HG03457 (cell line): Measurements from ENCODE around the gene SLC9A5.

Experiments used
- ATAC-seq: cut with Tn5 transposase; IDR thresholded peaks from one replicate; pipeline ENCODE4 v1.9.1; 2021; ENCODE audit warnings: moderate number of reproducible peaks; ENCODE audit not compliant: unreplicated experiment

Gene SLC9A5

DNA sequence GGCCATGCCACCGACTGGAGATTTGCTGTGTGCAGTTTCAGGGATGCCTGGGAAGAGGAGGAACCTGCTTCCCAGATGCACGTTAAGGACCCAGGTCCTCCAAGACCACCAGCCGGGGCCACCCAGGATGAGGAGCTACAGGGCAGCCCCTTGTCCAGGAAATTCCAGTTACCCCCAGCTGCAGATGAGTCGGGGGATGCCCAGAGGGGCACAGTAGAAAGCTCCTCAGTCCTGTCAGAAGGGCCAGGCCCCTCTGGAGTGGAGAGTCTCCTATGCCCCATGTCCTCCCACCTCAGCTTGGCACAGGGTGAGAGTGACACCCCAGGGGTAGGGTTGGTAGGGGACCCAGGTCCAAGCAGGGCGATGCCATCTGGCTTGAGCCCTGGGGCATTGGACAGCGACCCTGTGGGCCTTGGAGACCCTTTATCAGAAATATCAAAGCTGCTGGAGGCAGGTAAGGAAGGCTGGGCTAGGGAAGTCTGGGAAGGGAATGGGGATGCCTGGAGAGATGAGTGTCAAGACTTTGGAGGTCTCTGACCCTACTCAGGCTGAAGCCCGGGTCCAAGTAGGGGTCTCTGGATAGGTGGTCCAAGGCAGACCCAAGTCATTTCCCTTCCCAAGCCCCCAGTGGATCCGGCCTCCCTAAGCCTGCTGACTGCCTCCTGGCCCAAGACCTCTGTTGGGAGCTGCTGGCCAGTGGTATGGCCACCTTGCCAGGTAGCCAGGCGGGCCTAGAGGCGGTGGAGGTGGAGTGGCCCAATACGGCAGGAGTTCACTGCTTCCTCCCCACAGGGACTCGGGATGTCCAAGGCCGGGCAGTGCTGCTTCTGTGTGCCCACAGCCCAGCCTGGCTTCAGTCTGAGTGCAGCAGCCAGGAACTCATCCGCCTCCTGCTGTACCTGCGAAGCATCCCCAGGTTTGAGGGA lies 31.6 kb downstream of the SLC9A5 start:
- ATAC-seq, result no peak

DNA sequence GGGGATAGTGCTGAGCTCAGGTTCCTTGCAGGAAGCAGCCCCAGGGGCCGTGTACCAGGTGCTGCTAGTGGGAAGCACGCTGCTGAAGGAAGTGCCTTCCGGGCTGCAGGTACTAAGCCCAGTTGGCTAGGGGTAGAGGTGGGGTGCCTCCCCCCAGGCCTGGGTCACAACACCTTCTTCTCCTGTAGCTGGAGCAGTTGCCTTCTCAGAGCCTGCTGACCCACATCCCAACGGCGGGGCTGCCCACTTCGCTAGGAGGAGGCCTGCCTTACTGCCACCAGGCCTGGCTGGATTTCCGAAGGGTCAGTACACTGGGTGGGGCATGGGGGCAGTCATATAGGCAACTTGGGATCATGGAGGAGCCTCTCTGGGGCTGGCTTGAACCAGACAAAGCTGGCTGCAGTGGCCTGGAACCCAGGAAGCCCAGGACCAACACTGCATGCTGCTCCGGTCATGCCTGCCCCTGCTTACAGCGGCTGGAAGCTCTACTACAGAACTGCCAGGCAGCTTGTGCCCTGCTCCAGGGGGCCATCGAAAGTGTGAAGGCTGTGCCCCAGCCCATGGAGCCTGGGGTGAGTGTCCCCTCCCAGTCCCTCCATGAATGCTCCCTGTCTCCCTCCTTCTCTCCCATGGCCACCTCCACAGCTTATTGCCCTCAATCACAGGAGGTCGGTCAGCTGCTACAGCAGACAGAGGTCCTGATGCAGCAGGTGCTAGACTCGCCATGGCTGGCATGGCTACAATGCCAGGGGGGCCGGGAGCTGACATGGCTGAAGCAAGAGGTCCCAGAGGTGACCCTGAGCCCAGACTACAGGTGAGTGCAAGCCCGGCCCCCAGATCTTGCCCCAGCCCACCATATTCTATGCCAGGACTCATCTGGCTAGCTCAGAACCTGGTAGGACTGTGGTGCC lies 33.0 kb downstream of the SLC9A5 start:
- ATAC-seq, result no peak

DNA sequence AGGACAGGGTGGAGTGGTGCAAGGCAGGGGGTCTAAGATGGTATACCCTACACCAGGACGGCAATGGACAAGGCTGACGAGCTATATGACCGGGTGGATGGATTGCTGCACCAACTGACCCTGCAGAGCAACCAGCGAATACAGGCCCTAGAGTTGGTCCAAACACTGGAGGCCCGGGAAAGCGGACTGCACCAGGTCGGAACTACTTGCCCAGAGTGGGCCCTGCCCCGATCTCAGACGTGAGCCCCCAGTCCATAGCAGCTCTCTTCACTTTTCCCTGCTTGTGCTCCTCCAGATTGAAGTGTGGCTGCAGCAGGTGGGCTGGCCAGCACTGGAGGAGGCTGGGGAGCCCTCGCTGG lies 33.6 kb downstream of the SLC9A5 start:
- no peak for ATAC-seq

DNA sequence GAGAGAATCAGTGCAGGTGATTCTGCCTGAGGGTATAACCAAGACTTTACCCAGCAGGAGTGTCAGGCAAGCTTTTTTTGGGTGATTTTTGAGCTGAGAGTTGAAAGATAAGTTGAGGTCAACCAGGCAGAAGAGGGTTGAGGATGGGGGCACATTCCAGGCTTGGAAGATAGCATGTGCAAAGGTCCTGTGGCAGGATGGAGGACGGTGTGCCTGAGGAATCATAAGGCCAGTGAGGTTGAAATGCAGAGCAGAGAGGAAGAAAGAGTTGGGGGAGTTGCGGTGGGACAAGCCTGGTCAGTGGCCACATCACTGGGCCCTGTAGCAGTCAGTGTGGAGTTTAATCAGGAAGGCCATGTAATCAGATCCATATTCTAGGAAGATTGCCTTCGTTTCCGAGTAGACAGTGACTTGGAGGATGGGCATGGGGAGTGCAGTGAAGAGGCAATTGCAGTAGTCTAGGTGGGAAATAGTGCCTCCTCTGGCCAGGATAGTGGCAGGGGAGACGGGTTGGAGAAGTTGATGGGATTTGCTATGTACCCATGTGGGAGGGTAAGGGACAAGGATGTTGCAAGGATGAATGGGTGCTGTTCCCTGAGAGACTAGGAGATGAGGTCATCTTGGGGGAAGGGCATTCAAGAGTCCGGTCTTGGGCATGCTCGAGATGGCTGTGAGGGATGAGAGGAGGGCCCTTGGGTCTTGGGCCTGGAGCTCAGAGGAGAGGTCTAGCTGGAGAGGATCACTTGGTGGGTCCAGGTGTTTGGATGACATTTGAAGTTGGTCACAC lies 34.5 kb downstream of the SLC9A5 start:
- no peak for ATAC-seq

DNA sequence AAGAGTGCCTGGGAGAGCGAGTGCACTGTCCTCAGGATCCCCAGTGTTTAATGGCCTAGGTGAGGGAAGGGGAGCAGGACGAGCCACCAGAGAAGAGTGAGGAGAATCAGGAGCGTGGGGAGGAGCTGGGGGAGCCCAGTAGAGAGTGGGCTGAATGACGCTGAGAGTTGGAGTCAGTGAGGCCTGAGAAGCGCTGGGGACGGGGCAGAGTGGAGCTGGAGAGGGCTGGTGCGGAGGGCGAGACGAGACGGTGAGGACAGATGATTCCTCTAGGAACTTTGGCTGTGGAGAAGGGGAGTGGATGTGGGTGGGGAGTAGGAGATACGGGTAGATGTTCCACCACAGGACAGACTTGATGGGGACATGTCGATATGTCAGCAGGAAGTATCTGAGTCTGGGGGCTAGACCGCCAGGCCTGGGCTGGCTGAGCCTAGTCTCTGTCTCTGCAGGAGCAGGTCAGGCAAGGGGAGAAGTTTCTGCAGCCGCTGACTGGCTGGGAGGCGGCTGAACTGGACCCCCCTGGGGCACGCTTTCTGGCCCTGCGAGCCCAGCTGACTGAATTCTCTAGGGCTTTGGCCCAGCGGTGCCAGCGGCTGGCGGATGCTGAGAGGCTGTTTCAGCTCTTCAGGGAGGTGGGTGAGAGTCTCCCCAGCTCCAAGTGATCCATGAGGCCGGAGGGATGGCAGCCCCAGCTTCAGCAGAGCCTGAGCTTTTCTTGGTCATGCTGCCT lies 35.2 kb downstream of the SLC9A5 start:
- no peak for ATAC-seq

DNA sequence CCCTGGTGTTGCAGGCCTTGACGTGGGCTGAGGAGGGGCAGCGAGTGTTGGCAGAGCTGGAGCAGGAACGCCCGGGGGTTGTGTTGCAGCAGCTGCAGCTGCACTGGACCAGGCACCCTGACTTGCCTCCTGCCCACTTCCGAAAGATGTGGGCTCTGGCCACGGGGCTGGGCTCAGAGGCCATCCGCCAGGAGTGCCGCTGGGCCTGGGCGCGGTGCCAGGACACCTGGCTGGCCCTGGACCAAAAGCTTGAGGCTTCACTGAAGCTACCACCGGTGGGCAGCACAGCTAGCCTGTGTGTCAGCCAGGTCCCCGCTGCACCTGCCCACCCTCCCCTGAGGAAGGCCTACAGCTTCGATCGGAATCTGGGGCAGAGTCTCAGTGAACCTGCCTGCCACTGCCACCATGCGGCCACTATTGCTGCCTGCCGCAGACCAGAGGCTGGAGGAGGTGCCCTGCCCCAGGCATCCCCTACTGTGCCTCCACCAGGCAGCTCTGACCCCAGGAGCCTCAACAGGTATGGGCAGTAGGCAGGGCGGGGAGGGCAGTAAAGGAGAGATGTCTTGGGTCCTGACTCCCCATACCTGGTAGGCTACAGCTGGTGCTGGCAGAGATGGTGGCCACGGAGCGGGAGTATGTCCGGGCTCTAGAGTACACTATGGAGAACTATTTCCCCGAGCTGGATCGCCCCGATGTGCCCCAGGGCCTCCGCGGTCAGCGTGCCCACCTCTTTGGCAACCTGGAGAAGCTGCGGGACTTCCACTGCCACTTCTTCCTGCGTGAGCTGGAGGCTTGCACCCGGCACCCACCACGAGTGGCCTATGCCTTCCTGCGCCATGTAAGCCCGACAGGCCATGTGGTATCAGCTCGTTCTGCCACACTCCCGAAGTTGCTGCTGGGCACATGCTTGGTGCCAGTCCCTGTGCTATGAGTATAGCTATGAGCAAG lies 36.2 kb downstream of the SLC9A5 start:
- ATAC-seq, result no peak

DNA sequence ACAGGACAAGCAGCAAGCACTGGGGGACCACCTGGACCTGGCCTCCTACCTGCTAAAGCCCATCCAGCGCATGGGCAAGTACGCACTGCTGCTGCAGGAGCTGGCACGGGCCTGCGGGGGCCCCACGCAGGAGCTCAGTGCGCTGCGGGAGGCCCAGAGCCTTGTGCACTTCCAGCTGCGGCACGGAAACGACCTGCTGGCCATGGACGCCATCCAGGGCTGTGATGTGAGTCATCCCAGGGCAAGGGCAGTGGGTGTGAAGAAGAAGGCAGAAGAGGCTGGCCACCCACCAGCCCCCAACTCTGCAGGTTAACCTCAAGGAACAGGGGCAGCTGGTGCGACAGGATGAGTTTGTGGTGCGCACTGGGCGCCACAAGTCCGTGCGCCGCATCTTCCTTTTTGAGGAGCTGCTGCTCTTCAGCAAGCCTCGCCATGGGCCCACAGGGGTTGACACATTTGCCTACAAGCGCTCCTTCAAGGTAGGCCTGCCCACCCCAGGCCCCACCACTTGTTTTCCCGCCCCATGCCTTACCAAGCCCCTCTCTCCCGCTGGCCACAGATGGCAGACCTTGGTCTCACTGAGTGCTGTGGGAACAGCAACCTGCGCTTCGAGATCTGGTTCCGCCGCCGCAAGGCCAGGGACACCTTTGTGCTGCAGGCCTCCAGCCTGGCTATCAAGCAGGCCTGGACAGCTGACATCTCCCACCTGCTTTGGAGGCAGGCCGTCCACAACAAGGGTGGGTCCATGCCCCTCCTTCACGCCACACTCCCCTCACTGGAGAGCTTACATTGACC lies 37.9 kb downstream of the SLC9A5 start:
- no peak for ATAC-seq

DNA sequence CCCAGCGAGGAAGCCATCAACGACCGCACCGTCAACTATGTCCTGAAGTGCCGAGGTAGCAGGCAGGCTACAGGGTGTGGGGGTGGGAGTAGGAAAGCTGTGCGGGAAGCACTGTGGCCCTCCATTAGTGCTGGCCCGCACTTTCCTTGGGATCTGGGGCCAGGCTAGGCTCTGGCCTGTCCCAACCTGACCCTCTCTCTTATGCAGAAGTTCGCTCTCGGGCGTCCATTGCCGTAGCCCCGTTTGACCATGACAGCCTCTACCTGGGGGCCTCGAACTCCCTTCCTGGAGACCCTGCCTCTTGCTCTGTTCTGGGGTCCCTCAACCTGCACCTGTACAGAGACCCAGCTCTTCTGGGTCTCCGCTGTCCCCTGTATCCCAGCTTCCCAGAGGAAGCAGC lies 39.2 kb downstream of the SLC9A5 start:
- ATAC-seq, result no peak

DNA sequence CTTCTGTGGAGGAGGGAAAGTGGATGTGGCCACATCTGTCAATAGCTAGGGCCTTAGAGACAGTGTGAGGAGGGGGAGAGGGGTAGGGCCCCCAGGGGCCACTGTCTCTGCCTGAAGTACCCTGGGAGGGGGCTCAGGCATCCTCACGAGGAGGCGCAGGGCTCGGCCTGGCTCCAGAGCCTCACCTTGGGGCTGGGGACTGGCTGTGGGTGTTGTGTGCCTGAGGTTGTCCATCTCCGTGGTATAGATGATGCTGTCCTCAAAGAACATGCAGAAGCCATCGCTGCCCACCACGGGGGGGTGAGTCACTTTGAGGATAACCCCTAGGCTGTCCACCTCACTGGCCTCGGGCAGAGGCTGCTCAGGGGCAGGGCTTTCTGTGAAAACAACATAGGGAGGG lies 42.7 kb downstream of the SLC9A5 start:
- no peak for ATAC-seq

DNA sequence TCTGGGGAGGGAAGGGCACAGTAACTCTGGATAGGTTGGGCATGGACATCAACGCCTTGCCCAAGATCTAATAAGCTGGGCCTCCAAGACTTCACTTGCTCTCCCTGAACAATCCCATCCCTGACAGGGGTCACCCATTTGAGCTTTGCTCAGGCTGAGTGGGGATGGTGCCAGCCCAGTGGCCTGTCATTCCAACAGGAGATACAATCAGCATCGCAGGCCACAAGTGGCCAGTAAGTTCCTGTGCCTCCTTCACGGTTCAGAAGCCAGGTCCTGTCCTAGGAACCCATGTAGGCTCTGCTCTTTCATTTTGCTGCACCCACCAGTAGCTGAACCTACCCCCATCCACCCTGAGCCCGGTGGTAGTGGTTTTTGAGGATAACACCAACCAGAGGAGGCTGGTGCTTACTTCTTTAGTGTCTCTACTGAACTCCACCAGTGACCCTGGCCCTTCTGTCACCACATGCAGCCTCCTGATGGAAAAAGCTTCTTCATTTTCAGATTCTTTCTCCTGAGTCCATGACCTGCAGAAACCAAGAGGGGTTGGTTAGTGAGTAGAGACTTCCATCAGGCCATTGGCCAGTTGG lies 45.5 kb downstream of the SLC9A5 start:
- no peak for ATAC-seq

DNA sequence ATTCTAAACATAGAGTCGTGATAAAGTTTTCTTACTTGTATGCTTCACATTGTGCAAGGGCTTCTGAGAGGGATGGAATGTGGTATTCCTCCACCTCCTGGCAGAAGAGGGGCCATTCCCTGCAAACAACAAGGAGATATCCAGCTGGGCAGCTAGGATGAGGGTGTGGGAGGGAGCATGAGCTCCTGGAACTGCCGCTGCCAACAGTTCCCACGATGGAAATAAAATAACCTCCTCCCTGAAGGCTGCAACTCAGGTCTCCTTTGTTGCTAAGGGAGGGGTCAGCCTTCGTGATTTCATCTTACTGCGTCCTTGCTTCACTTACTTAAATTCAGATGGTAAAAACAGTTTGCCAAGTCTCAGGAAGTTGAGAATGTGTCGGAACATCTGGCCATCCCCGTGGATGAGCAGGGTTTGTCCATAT lies 46.2 kb downstream of the SLC9A5 start:
- no peak for ATAC-seq

DNA sequence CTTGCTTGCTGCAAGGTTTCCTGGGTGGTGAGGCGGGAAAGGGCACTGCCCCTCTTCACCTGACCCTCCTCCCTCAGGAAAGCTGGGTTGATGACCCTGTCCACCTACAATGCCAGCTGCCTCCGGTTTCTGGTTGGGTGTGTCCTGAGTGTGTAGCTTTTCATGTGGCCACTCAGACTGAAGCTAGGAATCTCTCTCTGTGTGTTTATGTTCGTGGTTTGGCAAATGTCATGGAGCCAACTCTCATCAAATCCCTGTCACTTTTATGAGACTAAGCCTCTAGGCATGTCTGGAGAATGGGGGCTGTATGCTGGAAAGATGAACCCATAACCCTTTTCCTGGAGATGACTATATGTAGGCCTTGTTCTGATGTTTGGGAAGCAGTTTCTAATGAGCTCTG lies 47.6 kb downstream of the SLC9A5 start:
- no peak for ATAC-seq

DNA sequence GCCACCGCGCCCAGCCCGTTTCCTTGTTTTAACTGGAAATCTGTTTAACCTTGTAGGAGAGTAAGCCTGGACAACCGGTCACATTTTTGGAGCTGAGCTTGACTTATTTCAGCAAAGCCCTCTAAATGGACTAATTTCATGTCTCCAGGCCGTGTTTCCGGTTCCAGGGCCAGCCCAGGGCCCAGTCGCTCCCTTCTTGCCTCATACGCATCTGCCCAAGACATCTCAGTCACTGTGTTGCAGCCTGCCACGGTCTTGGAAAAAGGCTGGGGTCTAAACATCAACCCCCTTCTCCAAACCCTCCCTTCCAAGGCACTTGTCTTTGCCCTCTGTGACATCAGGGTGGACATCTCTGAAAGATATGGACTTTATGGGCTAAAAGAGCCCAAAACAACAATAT lies 49.5 kb downstream of the SLC9A5 start:
- no peak for ATAC-seq

DNA sequence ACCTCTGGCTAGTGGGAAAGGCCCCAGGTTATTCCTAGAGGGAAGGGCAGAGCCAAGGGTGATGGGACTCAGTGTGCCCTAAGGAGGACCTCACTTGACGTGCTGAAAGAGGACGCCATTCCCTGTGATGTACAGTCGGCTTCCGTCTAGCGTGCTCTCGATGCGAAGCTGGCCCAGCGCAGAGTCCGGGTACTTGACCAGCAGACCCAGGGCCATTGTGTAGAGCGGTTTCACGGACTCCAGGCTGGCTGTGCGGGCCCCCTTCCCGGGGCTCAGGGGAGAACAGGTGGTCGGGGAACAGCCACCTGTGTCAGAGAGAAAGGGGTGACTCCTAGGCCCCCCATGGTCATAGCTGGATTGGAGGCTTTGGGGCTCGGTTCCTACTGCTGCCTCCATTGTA lies 50.5 kb downstream of the SLC9A5 start:
- ATAC-seq, result no peak

DNA sequence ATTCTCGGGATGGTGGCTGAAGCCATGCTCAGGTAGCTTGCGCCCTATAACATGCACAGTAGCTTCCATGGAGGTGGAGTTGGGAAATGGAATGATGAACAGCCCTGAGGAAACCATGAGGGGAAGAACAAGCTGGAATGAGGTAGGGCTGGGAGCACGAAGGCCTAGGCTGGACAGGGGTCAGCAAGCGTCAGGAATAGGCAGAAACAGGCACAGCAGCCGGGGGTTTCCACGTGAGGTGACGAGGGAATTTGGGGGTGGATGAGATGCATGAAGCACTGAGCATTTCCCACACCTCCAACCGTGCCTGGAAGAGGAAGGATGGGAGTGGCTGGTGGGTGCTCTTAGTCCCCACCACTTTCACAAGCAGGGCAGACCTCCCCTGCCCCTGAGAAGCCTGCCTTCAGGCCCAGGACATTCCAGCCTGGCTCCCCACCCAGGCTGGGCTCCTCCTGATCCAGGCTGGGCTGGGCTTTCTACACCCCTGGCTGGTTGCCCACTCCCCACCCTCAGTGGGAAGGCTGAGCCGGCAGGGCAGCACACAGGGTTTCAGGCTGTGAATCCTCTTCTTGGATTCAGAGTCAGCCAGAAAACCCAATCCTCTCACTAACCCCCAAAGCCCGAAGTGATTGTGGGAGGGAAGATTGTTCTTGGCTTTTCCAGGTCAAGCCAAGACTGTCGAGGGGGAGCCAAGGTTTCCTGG lies 52.5 kb downstream of the SLC9A5 start:
- ATAC-seq, result no peak

DNA sequence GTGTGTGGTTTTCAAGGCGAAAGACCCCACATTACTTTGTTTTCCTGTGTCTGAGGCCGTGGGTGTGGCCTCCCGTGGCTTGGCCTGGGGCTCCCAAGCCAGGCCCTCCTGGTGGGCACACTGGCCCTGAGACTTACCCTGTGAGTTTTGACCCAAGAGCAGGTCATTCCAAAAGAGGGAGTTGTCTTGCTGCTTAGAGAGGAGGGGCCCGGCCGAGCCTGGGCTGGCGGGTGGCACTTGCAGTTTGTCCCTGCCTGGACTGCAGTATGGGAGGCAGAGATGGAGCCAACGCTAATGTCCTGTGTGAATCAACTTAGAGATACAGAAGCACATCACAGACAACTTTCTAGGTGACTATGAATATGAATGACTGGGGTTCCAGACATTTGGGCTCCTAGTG lies 53.3 kb downstream of the SLC9A5 start:
- no peak for ATAC-seq

DNA sequence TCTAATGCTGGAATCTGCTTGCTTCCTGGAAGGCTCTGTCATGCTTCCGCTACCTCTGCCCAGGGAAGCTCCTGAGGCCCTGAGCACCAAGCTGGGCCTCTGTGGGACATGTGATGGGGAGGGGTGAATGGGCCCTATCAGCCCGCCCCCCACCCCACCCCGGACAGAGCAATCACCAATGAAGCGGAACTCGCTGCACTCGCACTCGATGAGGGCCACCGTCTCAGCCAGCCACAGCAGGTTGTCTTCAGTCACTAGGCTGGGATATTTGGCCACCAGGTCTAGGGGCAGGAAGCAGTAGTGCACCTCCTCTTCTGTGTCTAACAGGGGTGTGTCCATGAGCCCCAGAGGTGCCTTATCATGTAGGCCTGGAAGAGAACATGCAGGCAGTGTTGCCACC lies 54.2 kb downstream of the SLC9A5 start:
- no peak for ATAC-seq

DNA sequence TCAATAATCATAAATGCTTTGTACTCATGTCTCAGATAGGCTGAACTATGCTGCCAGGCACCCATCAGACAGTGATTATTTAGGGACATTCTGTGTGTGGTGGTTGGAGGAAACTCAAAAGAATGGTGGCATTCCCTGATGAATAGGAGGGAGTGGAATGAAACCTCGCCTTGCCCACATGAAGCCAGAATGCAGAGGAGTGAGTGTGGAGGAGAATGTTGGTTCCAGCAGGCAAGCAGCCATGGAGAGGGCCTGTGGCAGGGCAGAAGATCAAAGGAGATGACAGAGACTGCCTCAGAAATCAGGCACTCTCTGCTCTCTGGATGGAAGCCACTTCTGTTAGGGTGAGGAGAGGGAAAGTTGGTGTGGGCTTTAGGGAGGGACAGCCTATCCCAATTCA lies 55.2 kb downstream of the SLC9A5 start:
- ATAC-seq, result no peak
